A549 (cell line): ENCODE measurements around the gene ZNF423.

Experiments used
- EP300 ChIP-seq, 2 experiments: fragments of >200 bp; sonication (Bioruptor Twin); formaldehyde crosslinking; IDR thresholded peaks; 2 replicates in 1 of 2; 3 replicates in 1 of 2; pipeline ENCODE4 v1.6.1; 2016 to 2017
- HOXA7 ChIP-seq: fragments of 250-450 bp; sonication (Bioruptor Pico); IDR thresholded peaks from 2 replicates; pipeline ENCODE4 v1.5.0; 2020; ENCODE audit warnings: mild to moderate bottlenecking, moderate library complexity
- NR3C1 ChIP-seq: fragments of >200 bp; sonication (Bioruptor Twin); formaldehyde crosslinking; IDR thresholded peaks from 3 replicates; pipeline ENCODE4 v1.6.1; 2017
- POLR2A ChIP-seq: IDR thresholded peaks from 2 replicates; pipeline ENCODE4 v1.6.1; 2012; ENCODE audit warnings: mild to moderate bottlenecking, low read length
- RAD21 ChIP-seq, 2 experiments: fragments of >200 bp in 1 of 2; sonication (Bioruptor Twin) in 1 of 2; formaldehyde crosslinking in 1 of 2; IDR thresholded peaks in 1 of 2; conservative IDR thresholded peaks in 1 of 2; 2 replicates in 1 of 2; 3 replicates in 1 of 2; pipeline ENCODE4 v1.6.1; 2012 to 2018; ENCODE audit warnings: inconsistent platforms in 1 of 2
- RARB ChIP-seq: fragments of 250-450 bp; sonication (Bioruptor Pico); IDR thresholded peaks from 2 replicates; pipeline ENCODE4 v1.8.0; 2021; ENCODE audit warnings: mild to moderate bottlenecking, moderate library complexity
- RFX5 ChIP-seq: fragments of 450-650 bp; IDR thresholded peaks from 2 replicates; pipeline ENCODE4 v1.7.1; 2014; ENCODE audit warnings: antibody characterized with exemption, mild to moderate bottlenecking, moderate library complexity
- SREBF2 ChIP-seq: fragments of 450-650 bp; IDR thresholded peaks from 2 replicates; pipeline ENCODE4 v1.6.1; 2014; ENCODE audit warnings: mild to moderate bottlenecking, moderate library complexity
- TFCP2L1 ChIP-seq: fragments of 250-450 bp; sonication (Bioruptor Pico); IDR thresholded peaks from 2 replicates; pipeline ENCODE4 v1.5.0; 2021; ENCODE audit warnings: mild to moderate bottlenecking
- TF ChIP-seq, protein P1 (sequence below): fragments of 450-650 bp; IDR thresholded peaks from 2 replicates; pipeline ENCODE4 v1.6.1; 2014; ENCODE audit warnings: antibody characterized with exemption
- TF ChIP-seq, protein P2 (sequence below): fragments of 150-350 bp; IDR thresholded peaks from 2 replicates; pipeline ENCODE4 v1.6.1; 2014; ENCODE audit warnings: low read depth, mild to moderate bottlenecking, low read length
- TF ChIP-seq, protein P3 (sequence below): fragments of >200 bp; sonication (Bioruptor Twin); formaldehyde crosslinking; IDR thresholded peaks from 3 replicates; pipeline ENCODE4 v1.5.1; 2016

DNA sequence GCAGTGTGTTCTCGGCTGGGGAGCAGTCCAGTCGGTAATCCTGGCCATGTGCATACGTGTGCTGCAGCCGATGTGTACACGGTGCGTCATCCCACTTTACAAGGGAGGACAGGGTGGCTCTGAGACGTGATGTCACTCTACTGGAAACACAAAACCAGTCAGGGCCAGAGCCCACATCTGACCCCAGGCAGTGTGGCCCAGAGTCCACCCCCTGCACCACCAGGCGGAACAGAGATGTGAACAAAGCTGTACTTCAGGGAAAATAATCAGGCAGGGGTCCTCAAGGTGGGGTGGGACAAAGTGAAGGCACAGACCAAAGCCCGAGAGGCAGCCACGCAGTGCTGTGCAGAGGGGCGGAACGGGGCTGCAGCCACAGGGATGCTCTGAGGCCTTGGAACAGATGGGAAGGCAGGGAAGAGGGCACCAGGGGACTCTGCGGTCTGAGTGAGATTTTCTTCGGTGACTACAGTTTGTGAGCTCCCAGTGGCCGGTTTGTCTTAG, 181.5 kb downstream of the ZNF423 start:
- no peak for TF ChIP-seq TFCP2L1 (CRISPR knock-in tag)
- no peak for TF ChIP-seq RAD21 (conservative IDR thresholded peaks at IDR 0.05 in 1 of 2, IDR thresholded peaks at IDR 0.05 in 1 of 2)
- TF ChIP-seq, protein P1, sequence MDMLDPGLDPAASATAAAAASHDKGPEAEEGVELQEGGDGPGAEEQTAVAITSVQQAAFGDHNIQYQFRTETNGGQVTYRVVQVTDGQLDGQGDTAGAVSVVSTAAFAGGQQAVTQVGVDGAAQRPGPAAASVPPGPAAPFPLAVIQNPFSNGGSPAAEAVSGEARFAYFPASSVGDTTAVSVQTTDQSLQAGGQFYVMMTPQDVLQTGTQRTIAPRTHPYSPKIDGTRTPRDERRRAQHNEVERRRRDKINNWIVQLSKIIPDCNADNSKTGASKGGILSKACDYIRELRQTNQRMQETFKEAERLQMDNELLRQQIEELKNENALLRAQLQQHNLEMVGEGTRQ: no peak
- no peak for TF ChIP-seq RARB
- no peak for TF ChIP-seq HOXA7 (CRISPR knock-in tag)
- no peak for TF ChIP-seq NR3C1
- TF ChIP-seq EP300 (IDR thresholded peaks at IDR 0.05): no peak
- no peak for TF ChIP-seq RFX5
- TF ChIP-seq POLR2A: no peak
- TF ChIP-seq, protein P2, sequence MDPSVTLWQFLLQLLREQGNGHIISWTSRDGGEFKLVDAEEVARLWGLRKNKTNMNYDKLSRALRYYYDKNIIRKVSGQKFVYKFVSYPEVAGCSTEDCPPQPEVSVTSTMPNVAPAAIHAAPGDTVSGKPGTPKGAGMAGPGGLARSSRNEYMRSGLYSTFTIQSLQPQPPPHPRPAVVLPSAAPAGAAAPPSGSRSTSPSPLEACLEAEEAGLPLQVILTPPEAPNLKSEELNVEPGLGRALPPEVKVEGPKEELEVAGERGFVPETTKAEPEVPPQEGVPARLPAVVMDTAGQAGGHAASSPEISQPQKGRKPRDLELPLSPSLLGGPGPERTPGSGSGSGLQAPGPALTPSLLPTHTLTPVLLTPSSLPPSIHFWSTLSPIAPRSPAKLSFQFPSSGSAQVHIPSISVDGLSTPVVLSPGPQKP: no peak
- TF ChIP-seq, protein P3, sequence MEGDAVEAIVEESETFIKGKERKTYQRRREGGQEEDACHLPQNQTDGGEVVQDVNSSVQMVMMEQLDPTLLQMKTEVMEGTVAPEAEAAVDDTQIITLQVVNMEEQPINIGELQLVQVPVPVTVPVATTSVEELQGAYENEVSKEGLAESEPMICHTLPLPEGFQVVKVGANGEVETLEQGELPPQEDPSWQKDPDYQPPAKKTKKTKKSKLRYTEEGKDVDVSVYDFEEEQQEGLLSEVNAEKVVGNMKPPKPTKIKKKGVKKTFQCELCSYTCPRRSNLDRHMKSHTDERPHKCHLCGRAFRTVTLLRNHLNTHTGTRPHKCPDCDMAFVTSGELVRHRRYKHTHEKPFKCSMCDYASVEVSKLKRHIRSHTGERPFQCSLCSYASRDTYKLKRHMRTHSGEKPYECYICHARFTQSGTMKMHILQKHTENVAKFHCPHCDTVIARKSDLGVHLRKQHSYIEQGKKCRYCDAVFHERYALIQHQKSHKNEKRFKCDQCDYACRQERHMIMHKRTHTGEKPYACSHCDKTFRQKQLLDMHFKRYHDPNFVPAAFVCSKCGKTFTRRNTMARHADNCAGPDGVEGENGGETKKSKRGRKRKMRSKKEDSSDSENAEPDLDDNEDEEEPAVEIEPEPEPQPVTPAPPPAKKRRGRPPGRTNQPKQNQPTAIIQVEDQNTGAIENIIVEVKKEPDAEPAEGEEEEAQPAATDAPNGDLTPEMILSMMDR: no peak
- no peak for TF ChIP-seq SREBF2
